ENCODE data around the gene PPFIA2.

Gene PPFIA2

GRCh38 chr12:81359736-81360135 is 399.4 kb downstream of the PPFIA2 start:
- TF ChIP-seq ZBTB7A (IDR thresholded peaks at IDR 0.05; ENCODE audit: low read depth) (no peak), EP300 (IDR thresholded peaks at IDR 0.05; ENCODE audit: borderline replicate concordance) (no peak), NFIC (IDR thresholded peaks at IDR 0.05) (no peak)
- TF ChIP-seq, protein P1, sequence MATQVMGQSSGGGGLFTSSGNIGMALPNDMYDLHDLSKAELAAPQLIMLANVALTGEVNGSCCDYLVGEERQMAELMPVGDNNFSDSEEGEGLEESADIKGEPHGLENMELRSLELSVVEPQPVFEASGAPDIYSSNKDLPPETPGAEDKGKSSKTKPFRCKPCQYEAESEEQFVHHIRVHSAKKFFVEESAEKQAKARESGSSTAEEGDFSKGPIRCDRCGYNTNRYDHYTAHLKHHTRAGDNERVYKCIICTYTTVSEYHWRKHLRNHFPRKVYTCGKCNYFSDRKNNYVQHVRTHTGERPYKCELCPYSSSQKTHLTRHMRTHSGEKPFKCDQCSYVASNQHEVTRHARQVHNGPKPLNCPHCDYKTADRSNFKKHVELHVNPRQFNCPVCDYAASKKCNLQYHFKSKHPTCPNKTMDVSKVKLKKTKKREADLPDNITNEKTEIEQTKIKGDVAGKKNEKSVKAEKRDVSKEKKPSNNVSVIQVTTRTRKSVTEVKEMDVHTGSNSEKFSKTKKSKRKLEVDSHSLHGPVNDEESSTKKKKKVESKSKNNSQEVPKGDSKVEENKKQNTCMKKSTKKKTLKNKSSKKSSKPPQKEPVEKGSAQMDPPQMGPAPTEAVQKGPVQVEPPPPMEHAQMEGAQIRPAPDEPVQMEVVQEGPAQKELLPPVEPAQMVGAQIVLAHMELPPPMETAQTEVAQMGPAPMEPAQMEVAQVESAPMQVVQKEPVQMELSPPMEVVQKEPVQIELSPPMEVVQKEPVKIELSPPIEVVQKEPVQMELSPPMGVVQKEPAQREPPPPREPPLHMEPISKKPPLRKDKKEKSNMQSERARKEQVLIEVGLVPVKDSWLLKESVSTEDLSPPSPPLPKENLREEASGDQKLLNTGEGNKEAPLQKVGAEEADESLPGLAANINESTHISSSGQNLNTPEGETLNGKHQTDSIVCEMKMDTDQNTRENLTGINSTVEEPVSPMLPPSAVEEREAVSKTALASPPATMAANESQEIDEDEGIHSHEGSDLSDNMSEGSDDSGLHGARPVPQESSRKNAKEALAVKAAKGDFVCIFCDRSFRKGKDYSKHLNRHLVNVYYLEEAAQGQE (IDR thresholded peaks at IDR 0.05; ENCODE audit: low read depth) = no peak

GRCh38 chr12:81354327-81354932 is 404.7 kb downstream of the PPFIA2 start:
- TF ChIP-seq YY1 (IDR thresholded peaks at IDR 0.05; ENCODE audit: low read depth) = no peak
- TF ChIP-seq MAX (IDR thresholded peaks at IDR 0.05) = no peak
- no peak for TF ChIP-seq TEAD4 (IDR thresholded peaks at IDR 0.05)
- no peak for TF ChIP-seq RAD21 (IDR thresholded peaks at IDR 0.05; ENCODE audit: low read depth)
- no peak for TF ChIP-seq EGR1 (IDR thresholded peaks at IDR 0.05)

- no peak for TF ChIP-seq USF1 (IDR thresholded peaks at IDR 0.05)
- TF ChIP-seq, protein P1 (IDR thresholded peaks at IDR 0.05; ENCODE audit: low read depth) = peak; percentile 82
Observed at GRCh38 chr12:81350309-81350708, 408.8 kb downstream of the PPFIA2 start.

- TF ChIP-seq TAF1 (IDR thresholded peaks at IDR 0.05; ENCODE audit: low read depth) = no peak
- no peak for TF ChIP-seq TCF12 (IDR thresholded peaks at IDR 0.05; ENCODE audit: low read depth)
Observed at GRCh38 chr12:81347404-81347803, 411.7 kb downstream of the PPFIA2 start.

GRCh38 chr12:81340910-81341309 is 418.2 kb downstream of the PPFIA2 start:
- TF ChIP-seq ZBTB7A (IDR thresholded peaks at IDR 0.05; ENCODE audit: low read depth) (no peak), EGR1 (IDR thresholded peaks at IDR 0.05) (no peak), FOXM1 (IDR thresholded peaks at IDR 0.05; ENCODE audit: borderline replicate concordance, low read depth) (no peak), USF1 (IDR thresholded peaks at IDR 0.05) (no peak), EP300 (IDR thresholded peaks at IDR 0.05; ENCODE audit: borderline replicate concordance) (no peak), MAX (IDR thresholded peaks at IDR 0.05) (no peak), CEBPB (IDR thresholded peaks at IDR 0.05) (no peak), TCF12 (IDR thresholded peaks at IDR 0.05; ENCODE audit: low read depth) (no peak), RAD21 (IDR thresholded peaks at IDR 0.05; ENCODE audit: low read depth) (no peak), YY1 (IDR thresholded peaks at IDR 0.05; ENCODE audit: low read depth) (no peak), NFIC (IDR thresholded peaks at IDR 0.05) (no peak)
- TF ChIP-seq, protein P1 (IDR thresholded peaks at IDR 0.05; ENCODE audit: low read depth) = no peak

DNA sequence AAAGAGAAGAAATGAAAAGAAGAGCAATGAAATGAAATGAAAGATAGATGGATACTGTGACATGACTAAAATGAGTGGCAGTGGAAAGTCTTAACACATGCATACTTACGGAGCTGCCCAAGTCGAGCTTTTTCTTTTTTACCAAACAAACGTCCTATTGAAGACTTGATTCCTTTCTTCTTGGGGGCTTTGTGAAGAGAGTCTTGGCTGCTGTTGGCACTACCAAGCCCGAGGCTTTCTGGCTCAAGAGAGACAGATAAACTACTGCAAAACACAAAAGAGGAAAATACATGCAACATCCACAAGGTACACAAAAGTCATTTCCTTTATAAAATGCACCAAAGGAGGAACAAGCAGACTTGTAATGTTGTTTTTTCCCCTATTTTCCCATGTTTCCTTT is 420.1 kb downstream of the PPFIA2 start:
- TF ChIP-seq NFIC (IDR thresholded peaks at IDR 0.05) (no peak), USF1 (IDR thresholded peaks at IDR 0.05) (no peak), EGR1 (IDR thresholded peaks at IDR 0.05) (no peak), TAF1 (IDR thresholded peaks at IDR 0.05; ENCODE audit: low read depth) (no peak), ZBTB7A (IDR thresholded peaks at IDR 0.05; ENCODE audit: low read depth) (no peak), MAX (IDR thresholded peaks at IDR 0.05) (no peak), TCF12 (IDR thresholded peaks at IDR 0.05; ENCODE audit: low read depth) (no peak), TEAD4 (IDR thresholded peaks at IDR 0.05) (no peak), RAD21 (IDR thresholded peaks at IDR 0.05; ENCODE audit: low read depth) (no peak), CEBPB (IDR thresholded peaks at IDR 0.05) (no peak), YY1 (IDR thresholded peaks at IDR 0.05; ENCODE audit: low read depth) (no peak), CREB1 (IDR thresholded peaks at IDR 0.05; ENCODE audit: low read depth) (no peak), FOXM1 (IDR thresholded peaks at IDR 0.05; ENCODE audit: borderline replicate concordance, low read depth) (no peak), EP300 (IDR thresholded peaks at IDR 0.05; ENCODE audit: borderline replicate concordance) (no peak)
- TF ChIP-seq, protein P1 (IDR thresholded peaks at IDR 0.05; ENCODE audit: low read depth) = no peak
